Stimulated activated CD4-positive, alpha-beta T cell treated with anti-CD3 and anti-CD28 coated beads, Interleukin-4, amount 100 ng/mL, for 24 hours (primary cell): ENCODE data around the gene NME2.

Experiments used
- DNase-seq: peaks from one replicate; pipeline ENCODE4 v3.0.0-alpha.2; 2020

The NME2 gene

DNA sequence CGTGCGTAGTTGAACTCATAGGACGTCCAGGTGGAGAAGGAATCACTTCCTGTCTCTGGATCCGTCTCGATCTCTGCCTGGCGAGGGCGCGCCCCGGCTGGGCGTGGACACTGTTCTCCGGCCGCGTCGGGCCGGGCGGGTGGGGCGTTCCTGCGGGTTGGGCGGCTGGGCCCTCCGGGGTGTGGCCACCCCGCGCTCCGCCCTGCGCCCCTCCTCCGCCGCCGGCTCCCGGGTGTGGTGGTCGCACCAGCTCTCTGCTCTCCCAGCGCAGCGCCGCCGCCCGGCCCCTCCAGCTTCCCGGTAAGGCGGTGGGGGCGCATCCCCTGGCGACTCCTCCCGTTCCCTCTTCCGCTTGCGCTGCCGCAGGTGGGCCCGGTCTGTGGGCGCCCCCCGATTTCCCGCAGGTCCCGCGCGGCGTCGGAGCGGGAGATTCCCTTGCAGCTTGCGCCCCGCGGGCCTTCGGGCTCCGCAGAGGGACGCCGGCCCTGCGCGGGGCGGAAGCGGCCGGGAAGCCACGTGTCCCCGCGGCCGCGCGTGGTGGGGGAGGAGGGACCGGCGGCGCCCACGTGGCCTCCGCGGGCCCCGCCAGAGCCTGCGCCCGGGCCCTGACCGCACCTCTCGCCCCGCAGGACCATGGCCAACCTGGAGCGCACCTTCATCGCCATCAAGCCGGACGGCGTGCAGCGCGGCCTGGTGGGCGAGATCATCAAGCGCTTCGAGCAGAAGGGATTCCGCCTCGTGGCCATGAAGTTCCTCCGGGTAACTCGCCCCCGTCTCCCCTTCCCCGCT is at the start of gene NME2:
Gene NME2 (plus strand): TSS at position 214 of the 789 bp plus-strand sequence. CDS start 420 bp downstream, at position 634.
- peak; percentile 74 for DNase-seq

DNA sequence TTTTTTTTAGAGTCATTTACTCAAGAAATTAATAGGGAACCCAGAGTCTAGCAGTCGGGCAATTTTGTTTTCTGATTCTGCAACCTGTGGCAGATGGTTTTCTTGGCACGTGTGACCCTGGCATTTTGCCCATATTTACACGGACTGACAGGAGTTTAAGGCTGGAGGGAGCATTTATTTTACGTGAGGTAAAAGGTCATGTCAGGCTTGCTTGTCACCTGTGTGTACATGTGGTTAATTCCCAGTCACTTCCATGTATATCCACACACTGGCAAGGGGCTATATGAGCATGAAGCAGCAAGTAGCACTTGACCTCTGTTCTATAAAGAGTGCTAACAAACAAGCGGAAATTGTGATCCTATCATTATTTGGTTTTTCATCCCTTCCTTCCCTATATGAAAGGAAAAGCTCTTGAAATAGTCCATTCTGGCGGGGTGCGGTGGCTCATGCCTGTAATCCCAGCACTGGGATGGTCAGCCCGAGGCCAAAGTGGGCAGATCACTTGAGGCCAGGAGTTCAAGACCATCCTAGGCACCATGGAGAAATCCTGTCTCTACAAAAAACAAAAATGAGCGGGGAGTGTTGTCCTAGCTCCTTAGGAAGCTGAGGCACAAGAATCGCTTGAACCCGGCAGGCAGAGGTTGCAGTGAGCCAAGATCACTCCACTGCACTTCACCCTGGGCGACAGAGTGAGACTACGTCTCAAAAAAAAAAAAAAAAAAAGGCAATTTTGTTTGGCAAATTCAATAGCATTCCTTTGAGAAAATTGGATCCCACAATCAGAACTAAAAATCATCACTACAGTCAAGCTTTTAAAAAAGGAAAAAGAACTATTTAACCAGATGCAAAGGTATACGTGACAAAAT is 47.6 kb upstream of the NME2 start:
- DNase-seq = no peak

DNA sequence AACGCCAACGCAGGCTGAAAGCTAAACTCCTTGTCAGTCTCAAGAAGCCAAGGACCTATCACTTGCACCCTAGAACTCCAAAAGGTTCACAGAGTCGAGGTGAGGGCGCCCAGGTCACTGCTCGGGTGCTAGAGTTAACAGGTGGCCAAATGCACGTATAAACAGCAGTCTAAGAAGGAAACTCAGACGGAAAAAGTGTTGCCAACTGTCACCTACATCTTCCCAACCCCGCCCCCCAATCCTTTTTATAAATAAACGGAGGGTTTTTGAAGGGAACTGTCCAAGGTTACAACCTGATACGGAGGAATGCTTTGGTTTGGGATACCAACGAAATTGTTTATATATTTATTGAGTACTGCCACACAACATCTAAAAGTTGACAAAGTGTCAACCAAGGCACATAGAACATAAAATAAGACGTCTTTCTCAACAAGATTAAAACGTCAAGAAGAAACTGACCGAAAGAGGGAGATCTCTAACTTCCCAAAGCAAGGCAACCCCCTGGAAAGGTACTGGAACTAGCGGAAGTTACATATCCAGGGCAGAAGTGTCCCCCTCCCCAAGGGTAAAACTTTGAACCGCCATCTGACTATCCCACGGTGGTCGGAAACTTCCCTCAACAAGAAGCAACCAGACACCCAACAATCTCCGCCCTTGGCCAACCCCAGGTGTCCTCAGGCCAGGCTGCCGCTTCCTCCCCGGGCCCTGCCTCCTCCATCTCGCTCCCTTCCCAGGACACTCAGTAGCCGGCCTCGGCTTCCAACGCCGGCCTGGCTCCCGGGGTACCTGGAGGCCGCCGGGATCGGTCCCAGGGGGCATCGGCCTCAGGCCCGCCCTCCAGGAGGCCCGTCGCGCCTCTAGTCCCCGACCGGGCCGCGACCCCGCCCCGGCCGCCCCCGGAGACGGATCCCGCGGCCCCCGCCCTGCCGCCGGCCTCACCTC is 46.5 kb upstream of the NME2 start:
- DNase-seq = peak; percentile 39

DNA sequence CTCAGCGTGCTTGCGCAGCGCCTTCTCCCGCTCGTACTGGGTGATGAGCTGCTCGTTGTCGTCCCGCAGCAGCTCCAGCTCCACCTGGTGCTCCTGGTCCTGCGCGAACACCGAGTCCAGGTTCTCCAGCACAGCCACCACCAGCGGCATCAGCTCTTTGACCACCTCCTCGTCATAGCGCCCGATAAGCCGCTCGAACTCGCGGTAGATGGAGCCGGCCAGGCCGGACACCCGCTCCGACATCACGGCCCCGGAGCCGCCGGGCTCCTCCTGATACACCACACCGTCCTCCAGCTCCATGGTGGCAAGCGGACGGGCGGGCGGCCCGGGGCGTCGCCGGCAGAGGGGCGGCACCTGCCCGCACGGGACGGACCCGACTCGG is 45.9 kb upstream of the NME2 start:
- peak; percentile 47 for DNase-seq

DNA sequence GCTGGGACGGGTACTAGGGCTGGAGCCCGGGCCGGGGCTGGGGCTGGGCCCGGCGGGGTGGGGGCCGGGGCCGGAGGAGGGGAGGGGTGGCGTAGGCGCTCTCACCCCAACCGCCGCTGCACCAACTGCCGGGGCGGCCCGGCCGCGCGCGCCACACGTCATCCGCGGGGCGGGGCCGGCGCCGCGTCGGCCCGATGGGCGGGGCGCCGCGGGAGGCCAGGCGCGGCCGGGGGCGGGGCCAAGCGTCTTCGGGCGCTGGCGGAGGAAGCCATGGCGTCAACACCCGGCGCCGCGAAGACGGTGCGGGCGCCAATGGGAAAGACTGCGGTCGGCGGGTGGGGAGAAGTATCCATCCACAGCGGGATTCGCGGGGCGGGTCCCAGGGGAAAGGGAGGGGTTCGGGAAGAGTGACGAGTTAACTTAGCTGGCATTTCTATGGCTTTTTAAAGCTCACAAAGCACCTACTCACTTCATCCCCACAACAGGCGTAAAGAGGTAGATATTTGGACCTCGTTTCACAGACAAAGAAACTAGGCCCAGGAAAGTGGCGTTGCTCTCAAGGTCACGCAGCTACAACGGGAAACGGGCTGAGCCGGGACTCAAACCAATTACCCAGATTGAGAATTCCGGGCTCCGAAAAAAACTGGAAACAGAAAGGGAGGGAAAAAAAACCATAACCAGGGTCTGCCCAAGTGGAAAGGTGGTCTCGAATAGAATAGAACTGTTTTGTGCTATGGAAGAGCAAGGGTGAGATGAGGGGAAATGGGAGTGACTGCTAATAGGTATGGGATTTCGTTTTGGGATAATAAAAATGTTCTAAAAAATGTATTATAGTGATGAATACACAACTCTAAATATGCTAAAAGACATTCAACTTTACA is 45.2 kb upstream of the NME2 start, which contains the start of gene SPAG9:
Gene SPAG9 (minus strand): TSS at position 130 of the 881 bp plus-strand sequence. CDS start 212 bp downstream, outside the sequence.
- peak; percentile 91 for DNase-seq

DNA sequence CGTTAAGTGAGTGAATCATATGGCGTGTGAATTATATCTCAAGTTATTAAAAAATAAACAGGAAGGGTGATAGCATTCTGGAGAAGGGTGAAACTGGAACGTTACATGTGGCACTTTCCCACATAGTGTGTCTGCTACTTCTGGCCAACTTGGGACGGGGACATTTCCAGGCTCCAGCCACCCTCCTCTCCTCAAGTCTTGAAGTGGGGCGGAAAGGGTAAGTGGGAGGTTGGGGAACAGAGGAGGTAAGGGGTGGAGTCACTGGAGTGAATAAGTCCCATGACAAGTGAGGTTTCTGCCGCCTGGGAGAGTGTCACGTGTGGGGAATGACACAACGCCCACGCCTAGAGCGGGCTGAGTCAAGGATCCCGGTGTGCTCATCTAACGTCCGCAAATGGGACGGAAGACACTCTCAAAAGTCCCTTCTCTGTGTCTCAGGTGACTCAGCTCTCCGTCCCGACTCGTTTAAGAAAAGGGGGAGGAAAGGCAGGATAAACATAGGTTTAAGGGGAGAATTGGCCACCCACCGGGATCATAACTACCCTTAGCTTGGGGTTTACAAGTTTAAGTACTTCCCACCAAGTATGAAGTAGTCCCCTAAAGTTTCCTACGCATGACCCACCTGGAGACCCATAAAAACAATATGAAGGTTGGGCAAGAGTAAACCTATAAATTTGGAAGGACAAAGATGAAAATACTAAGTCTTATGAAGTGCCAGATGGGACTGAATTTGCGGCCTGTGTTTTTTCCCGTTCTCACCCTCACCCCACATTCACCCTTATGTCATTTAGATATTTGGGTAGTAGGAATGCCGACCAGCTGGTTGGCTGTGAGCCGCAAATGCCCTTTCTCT is 44.4 kb upstream of the NME2 start:
- peak; percentile 93 for DNase-seq

DNA sequence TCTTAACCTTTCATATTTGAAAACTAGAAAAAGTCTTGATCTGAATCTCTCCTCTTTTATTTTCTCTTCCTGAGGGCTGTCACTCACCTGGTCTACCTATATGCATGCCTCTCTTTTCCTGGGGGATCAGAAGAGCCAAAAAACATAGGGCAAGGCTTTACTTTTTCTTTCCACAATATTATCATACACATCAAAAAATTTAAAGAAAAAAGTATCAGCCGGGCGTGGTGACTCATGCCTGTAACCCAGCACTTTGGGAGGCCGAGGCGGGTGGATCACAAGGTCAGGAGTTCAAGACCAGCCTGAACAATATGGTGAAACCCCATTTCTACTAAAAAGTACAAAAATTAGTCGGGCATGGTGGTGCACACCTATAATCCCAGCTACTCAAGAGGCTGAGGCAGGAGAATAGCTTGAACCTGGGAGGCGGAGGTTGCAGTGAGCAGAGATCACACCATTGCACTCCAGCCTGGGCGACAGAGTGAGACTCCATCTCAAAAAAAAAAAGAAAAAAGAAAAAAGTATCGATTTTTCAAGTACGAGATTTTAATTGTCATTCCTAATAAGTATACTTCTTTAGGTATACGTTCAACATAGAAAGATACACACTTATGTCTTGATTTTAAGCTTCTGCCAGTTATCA is 43.6 kb upstream of the NME2 start:
- peak; percentile 10 for DNase-seq

DNA sequence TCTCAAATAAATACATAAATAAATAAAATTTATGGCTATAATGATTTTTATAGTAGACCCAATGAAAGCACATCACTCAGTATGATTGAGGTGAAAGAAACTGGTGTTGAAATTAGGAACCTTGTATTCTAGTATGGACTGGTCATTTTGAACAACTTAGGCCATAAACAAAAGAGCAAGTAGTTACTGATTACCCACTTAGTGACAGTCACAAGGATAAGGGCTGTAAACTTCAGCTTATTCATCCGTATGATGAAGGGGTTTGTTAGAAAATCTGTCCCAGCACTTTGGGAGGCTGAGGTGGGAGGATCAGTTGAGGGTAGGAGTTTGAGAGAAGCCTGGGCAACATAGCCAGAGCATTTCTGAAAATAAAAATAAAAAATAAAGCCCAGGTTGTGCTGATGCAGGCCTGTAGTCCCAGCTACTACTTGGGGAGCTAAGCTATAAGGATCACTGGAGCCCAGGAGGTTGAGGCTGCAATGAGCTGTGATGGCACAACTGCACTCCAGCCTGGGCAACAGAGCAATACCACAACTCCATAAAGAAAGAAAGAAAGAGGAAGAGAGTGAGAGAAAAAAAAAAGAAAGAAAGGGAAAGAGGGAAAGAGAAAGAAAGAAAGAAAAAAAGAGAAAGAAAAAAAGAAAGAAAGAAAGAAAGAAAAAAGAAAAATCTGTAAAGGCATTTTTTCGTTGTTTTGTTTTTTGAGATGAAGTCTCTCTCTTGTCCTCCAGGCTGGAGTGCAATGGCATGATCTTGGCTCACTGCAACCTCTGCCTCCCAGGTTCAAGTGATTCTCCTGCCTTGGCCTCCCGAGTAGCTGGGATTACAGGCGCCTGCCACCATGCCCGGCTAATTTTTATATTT is 41.3 kb upstream of the NME2 start:
- no peak for DNase-seq

DNA sequence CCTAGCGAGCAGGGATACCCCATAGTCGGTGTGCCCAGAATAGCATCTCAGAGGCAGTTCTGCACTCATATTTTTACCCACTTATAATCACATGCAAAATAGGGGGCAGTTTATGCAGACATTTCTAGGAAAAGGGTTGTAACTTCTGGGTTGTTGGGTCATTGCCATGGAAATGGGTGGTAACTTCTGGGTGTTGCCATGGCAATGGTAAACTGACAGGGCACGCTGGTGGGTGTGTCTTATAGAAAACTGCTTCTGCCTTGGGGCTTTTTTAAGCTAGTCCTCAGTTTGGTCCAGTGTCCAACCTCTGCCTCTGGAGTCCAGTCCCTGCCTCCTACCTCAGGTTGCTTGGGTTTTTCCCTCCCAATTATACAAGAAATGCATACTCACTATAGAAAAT is 38.1 kb upstream of the NME2 start:
- no peak for DNase-seq

DNA sequence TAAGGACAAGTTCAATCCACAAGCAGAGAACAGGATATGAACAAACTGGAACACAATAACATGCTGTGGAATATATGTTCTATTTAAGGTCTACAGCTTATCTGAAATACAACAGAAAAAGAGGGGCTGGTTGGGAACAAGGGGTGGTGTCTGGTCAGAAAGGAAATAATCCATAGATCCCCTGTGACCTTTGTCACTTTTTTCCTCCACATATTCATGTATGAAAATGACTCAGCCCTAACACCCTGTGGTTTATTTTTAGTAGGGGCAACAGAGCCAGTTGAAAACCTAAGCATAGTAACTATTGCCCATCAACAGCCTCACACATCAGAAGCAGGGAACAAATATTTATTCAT is 33.3 kb upstream of the NME2 start:
- no peak for DNase-seq

DNA sequence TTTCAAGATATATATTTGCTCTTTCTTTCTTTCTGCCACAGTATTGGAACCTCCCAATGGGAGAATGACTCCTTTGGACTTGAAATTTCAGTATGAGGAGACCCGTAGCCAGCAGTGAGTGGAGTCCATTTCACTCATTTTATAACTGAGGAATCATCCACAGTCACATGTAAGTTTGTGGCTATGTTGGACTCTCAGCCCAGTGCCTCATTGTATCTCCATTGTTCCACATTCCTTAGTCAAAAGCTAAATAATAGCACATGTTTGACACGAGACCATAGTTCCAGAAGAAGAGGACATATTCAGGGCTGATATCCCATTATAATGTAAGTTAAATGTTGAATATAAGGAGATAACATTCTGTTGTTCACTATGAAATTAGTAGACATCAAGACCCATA is 32.8 kb upstream of the NME2 start:
- DNase-seq = no peak

DNA sequence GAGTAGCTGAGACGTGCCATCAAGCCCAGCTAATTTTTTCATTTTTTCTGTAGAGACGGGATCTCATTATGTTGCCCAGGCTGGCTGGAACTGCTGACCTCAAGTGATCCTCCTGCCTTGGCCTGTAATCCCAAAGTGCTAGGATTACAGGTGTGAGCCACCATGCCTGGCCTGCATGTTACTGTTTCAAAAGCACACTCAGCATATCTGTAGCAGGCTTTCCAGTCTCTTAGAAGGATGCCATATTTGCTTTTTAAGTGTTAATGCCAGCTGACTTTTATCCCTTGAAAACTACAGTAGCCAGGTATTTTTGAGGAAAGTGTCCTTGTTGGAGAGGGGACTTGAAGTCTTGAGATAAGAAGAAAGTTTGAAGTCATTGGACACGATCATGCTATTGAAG is 30.3 kb upstream of the NME2 start:
- DNase-seq = no peak

DNA sequence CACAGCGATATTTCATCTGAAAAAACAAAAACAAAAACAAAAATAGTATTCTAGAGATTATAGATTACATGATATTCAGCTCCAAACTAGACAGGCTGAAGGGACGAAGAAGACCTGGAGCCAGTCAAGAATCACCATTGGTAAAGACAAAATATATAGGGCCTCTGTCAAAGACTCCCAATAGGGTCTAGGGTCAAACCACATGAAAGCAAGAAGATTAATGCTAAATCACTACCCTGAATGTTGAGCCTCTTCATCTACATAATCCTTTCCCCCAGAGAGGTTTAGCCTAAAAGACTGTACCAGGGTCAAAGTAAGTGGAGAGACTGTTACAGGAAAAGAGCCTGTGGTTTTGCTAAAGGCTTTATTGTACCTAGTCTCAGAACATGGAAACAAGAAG is 23.6 kb upstream of the NME2 start:
- no peak for DNase-seq

DNA sequence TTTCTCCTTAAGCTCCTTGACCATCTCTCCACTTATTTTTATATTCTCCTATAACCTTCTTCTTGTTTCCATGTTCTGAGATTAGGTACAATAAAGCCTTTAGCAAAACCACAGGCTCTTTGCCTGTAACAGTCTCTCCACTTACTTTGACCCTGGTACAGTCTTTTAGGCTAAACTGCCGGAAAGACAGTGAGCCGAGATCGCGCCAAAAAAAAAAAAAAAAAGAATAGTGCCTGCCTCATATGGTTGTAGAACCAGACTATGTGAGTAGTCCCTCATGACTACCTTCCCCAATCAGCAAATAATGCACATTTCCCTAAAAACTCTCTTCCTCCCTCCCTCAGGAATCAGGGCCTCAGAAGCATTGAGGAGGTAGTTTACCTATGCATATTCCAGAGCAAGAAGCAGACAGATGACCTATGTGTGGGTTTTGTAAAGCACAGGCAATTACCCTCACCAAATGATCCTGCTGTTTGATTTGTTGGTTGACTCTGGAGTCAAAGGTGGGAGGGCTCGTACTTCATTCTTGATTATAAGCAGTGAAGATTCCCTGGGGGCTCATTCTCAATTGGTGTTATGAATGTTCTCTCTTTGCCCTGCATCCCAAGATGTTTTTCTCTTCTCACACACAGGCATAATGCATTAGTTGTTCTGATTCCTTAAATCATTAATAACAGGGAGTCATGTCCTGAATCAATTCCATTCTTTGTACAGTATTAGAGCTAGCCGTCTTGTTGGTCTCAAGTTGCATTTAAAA is 21.8 kb upstream of the NME2 start:
- DNase-seq = no peak

DNA sequence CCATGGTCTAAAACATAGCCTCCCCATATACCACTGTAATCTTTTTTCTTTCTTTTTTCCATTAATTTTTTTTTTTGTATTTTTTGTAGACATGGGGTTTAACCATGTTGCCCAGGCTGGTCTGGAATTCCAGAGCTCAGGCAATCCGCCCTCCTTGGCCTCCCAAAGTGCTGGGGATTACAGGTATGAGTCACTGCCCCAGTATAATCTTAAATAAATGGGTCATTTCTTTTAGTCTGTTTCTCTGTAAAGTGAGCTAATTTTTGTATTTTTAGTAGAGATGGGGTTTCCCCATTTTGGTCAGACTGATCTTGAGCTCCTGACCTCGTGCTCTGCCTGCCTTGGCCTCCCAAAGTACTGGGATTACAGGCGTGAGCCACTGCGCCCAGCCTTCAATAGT is 18.6 kb upstream of the NME2 start:
- DNase-seq = no peak

DNA sequence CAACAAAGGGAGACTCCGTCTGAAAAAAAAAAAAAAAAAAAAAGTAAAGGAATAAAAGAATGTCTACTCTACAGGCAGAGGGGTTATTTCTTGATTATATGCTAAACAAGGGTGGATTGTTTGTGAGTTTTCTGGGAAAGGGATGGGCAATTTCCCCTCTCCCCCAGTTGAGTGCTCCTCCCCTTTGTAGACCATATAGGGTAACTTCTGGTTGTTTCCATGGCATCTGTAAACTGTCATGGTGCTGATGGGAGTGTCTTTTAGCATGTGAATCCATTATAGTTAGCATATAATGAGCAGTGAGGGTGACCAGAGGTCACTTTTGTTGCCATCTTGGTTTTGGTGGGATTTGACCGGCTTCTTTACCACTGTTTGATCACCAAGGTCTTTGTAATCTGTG is 17.0 kb upstream of the NME2 start:
- DNase-seq = no peak

DNA sequence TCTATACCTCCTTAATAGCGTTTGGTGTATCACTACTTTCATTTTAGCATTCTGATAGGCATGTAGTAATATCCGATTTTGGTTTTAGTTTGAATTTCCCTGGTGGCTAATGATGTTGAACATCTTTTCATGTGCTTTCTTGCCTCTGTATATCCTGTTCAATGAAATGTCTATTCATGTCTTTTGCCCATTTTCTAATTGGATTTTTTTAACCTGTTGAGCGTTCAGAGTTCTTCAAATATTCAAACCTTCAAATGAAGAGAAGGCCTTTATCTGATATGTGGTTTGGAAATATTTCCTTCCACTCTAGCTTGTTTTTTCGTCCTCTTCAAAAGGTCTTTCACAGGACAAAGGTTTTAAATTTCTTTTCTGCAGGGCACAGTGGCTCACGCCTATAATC is 15.3 kb upstream of the NME2 start:
- no peak for DNase-seq

DNA sequence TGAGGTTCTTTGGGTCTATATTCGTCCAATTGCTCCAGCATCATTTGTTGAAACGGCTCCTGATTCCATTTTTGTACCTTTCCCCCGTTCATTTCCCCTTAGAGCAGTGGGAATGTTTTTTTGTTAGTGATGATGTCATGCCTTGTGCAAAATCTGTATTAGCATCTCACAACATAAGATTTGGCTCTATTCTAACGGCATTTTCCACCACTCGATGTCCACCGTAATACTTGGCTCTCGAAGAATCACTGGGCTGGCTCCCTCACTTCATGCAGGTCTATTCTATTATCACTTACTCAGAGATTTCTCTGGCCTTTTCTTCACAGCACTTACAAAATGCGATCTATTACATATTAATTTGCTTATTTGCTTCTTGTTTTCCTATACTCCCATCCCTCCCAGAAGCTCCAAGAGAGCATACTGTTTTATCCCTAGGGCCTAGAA is 13.4 kb upstream of the NME2 start:
- DNase-seq = no peak
